HepG2 (cell line): Measurements from ENCODE around the gene PCNP. TPM values are rescaled to one million over a fixed set of nuclear protein-coding genes. Genes with fewer than 3 reads are reported as not detected.

Experiments
- ATAC-seq: fragments of 200-7000 bp; cut with Tn5 transposase; 3 replicates; pipeline ENCODE4 v1.9.1; 2020; ENCODE audit warnings: mild to moderate bottlenecking, moderate library complexity
- BruUV-seq: library from RNA; stranded (reverse); fragments of 400-500 nt; replicated peaks from 2 replicates; lab custom pipeline; 2021; lab: Mats Ljungman, UMichigan
- CTCF ChIA-PET: fragments of 300-600 bp; formaldehyde crosslinking; extraction: SDS; loops from one replicate; lab custom pipeline; 2021; ENCODE audit warnings: low total read pairs, inconsistent platforms, low intra/inter-chr PET ratio; lab: Yijun Ruan, JAX
- POLR2A ChIA-PET: fragments of 350-600 bp; sonication (Branson Sonifier 250); formaldehyde crosslinking; loops from one replicate; lab custom pipeline; 2020; ENCODE audit warnings: antibody characterized with exemption, inconsistent platforms; lab: Yijun Ruan, JAX
- DNase-seq: peaks from one replicate; pipeline ENCODE4 v3.0.0-alpha.2; 2015; ENCODE audit warnings: low spot score
- FAIRE-seq: peaks from 3 replicates; lab custom pipeline; 2011; peaks lifted over from hg19 to GRCh38; lab: Jason Lieb, UNC
- H2AFZ ChIP-seq: one replicate; pipeline ENCODE4 v1.6.1; 2011; ENCODE audit warnings: low read length, inconsistent platforms
- H3K27ac ChIP-seq: fragments of 300-600 bp; 3 replicates; pipeline ENCODE4 v1.8.0; 2011; ENCODE audit warnings: mixed run types, mild to moderate bottlenecking, mixed read lengths, low read length, inconsistent platforms; ENCODE audit not compliant: insufficient read depth; ENCODE audit errors: extremely low read length
- H3K27me3 ChIP-seq, 2 experiments: fragments of 200-600 bp in 1 of 2; 2 replicates in 1 of 2; 3 replicates in 1 of 2; pipeline versions ENCODE4 v1.6.0 to v1.8.0; 2011; ENCODE audit warnings: low read length in 2 of 2, mild to moderate bottlenecking in 2 of 2, moderate library complexity in 2 of 2, inconsistent platforms in 1 of 2; ENCODE audit not compliant: insufficient read depth in 2 of 2, control insufficient read depth in 1 of 2
- H3K36me3 ChIP-seq, 2 experiments: fragments of 200-600 bp in 1 of 2; replicated peaks in 1 of 2; 2 replicates in 1 of 2; 3 replicates in 1 of 2; pipeline versions ENCODE4 v1.5.1 to v1.8.0; 2011; ENCODE audit warnings: low read length in 2 of 2, inconsistent platforms in 1 of 2; ENCODE audit not compliant: insufficient read depth in 2 of 2, control insufficient read depth in 1 of 2
- H3K4me1 ChIP-seq: 2 replicates; pipeline ENCODE4 v1.5.1; 2012; ENCODE audit warnings: low read length, inconsistent platforms; ENCODE audit not compliant: insufficient read depth
- H3K4me2 ChIP-seq: 2 replicates; pipeline ENCODE4 v1.6.0; 2011; ENCODE audit warnings: low read depth, low read length, inconsistent platforms
- H3K4me3 ChIP-seq, 3 experiments: fragments of 200-600 bp in 1 of 3; sonication (generic), shearing (Covaris generic) in 1 of 3; replicated peaks in 1 of 3; 2 replicates each; pipeline ENCODE4 v1.5.1; 2011 to 2016; ENCODE audit warnings: low read length in 3 of 3, inconsistent platforms in 2 of 3, low read depth in 2 of 3, mild to moderate bottlenecking in 2 of 3, control low read depth in 1 of 3, mixed read lengths in 1 of 3; ENCODE audit not compliant: insufficient read depth in 1 of 3
- H3K79me2 ChIP-seq: one replicate; pipeline ENCODE4 v1.6.1; 2011; ENCODE audit warnings: low read length, inconsistent platforms; ENCODE audit not compliant: insufficient read depth
- H3K9ac ChIP-seq: 2 replicates; pipeline ENCODE4 v1.6.0; 2011; ENCODE audit warnings: mild to moderate bottlenecking, low read depth, low read length, inconsistent platforms; ENCODE audit not compliant: insufficient read depth
- H3K9me3 ChIP-seq: 2 replicates; pipeline ENCODE4 v1.5.1; 2012; ENCODE audit warnings: mild to moderate bottlenecking, low read length
- H4K20me1 ChIP-seq: 2 replicates; pipeline ENCODE4 v1.6.0; 2011; ENCODE audit warnings: inconsistent platforms, mild to moderate bottlenecking, low read length, moderate library complexity; ENCODE audit not compliant: insufficient read depth
- AGO2 ChIP-seq: fragments of 200-400 bp; formaldehyde crosslinking; optimal IDR thresholded peaks from 2 replicates; pipeline ENCODE3; 2017; ENCODE audit warnings: mild to moderate bottlenecking, low read depth, low read length, moderate library complexity
- BATF2 ChIP-seq: sonication (generic); formaldehyde crosslinking; IDR thresholded peaks from 2 replicates; pipeline ENCODE4 v1.8.0; 2022; ENCODE audit warnings: mild to moderate bottlenecking, missing genetic modification reagents, moderate library complexity
- EP300 ChIP-seq, 3 experiments: sonication (generic) in 1 of 3; formaldehyde crosslinking in 1 of 3; IDR thresholded peaks; 2 replicates each; pipeline versions ENCODE4 v1.5.1 to v1.6.1; 2011 to 2020; ENCODE audit warnings: low read depth in 2 of 3, low read length in 2 of 3, borderline replicate concordance in 1 of 3, improper control_type of control experiment in 1 of 3, mild to moderate bottlenecking in 1 of 3, missing genetic modification reagents in 1 of 3, moderate library complexity in 1 of 3
- IRF1 ChIP-seq: sonication (generic); formaldehyde crosslinking; IDR thresholded peaks from 2 replicates; pipeline ENCODE4 v1.4.0; 2020; ENCODE audit warnings: low read depth, mild to moderate bottlenecking, missing genetic modification reagents
- MATR3 ChIP-seq: sonication (generic); formaldehyde crosslinking; IDR thresholded peaks from 2 replicates; pipeline ENCODE4 v1.4.0; 2020; ENCODE audit warnings: missing genetic modification reagents
- PRDM10 ChIP-seq: sonication (generic); formaldehyde crosslinking; IDR thresholded peaks from 2 replicates; pipeline ENCODE4 v1.4.0; 2020; ENCODE audit warnings: low read depth, missing genetic modification reagents
- SOX6 ChIP-seq, 2 experiments: fragments of 450-650 bp in 1 of 2; sonication (generic) in 1 of 2; formaldehyde crosslinking in 1 of 2; IDR thresholded peaks; 2 replicates each; pipeline versions ENCODE4 v1.4.0 to v1.6.1; 2017 to 2020; ENCODE audit warnings: antibody characterized with exemption in 1 of 2, mild to moderate bottlenecking in 1 of 2, missing genetic modification reagents in 1 of 2
- ZNF512 ChIP-seq: sonication (generic); formaldehyde crosslinking; IDR thresholded peaks from 2 replicates; pipeline ENCODE4 v1.4.0; 2020; ENCODE audit warnings: mild to moderate bottlenecking, missing genetic modification reagents
- ZNF564 ChIP-seq: sonication (generic); formaldehyde crosslinking; IDR thresholded peaks from 2 replicates; pipeline ENCODE4 v1.8.1; 2023; ENCODE audit warnings: mild to moderate bottlenecking, missing genetic modification reagents
- ZNF737 ChIP-seq: sonication (generic); formaldehyde crosslinking; IDR thresholded peaks from 2 replicates; pipeline ENCODE4 v1.5.0; 2020; ENCODE audit warnings: missing genetic modification reagents, mild to moderate bottlenecking, borderline replicate concordance
- WGBS: methylation state at CpG from one replicate; pipeline ENCODE4 v1.1.6; 2017; ENCODE audit warnings: low lambda C conversion rate; 5-methylcytosine and 5-hydroxymethylcytosine counted together
- in situ Hi-C: cut with HindIII; loops from 2 replicates; pipeline ENCODE4 v1.10.0; 2017; ENCODE audit warnings: low pct_unique_long_range_greater_than_20kb; ENCODE audit not compliant: extremely low pct_ligation_motif_present
- intact Hi-C: fragments of 100-400 bp; cut with micrococcal nuclease; formaldehyde crosslinking; loops from one replicate; pipeline ENCODE4 v1.10.0; 2022; ENCODE audit not compliant: unreplicated experiment
- polyA plus RNA-seq, 8 experiments: library from polyadenylated mRNA; depleted of rRNA in 3 of 8; stranded (reverse) in 7 of 8; unstranded in 1 of 8; fragments of >200 nt; fragmentation: Illumina TruSeq in 4 of 8; extraction: Trizol in 4 of 8; gene quantifications; 2 replicates each; pipeline versions ENCODE4 v1.2.1 to v1.2.3, GENCODE V29; 2011 to 2016; ENCODE audit warnings: low read depth in 4 of 8, missing spikeins in 1 of 8, mixed read lengths in 1 of 8; ENCODE audit not compliant: insufficient read depth in 1 of 8
- total RNA-seq, 5 experiments: library from RNA; depleted of rRNA; stranded (reverse); fragments of >200 nt; fragmentation: Illumina TruSeq; extraction: Trizol; gene quantifications; 2 replicates each; pipeline ENCODE4 v1.2.3, GENCODE V29; 2016; ENCODE audit warnings: low read depth in 1 of 5

Gene PCNP
- total and polyA plus RNA-seq, 2 of the 13 experiments (the other 11 are each of a cell fraction or from before 2014, with no cell fraction given): 44.1 to 78.2 TPM

GRCh38 chr3:101639280-101639963 lies 65.4 kb downstream of the PCNP start:
- Histone ChIP-seq H3K79me2 (no peaks in the 10 kb centered on the region), H3K36me3 (no peaks in the 10 kb centered on the region), H2AFZ (no peak overlapping the region), H3K4me3 (no peak overlapping the region), H3K9ac (no peak overlapping the region), H3K4me1 (peaks cover 18% of the 10 kb centered on the region; the same call in 1 of the 2 replicates), H3K27me3 (peaks cover 0 to 11% of the 10 kb centered on the region in 2 experiments; a peak in 3 of 5 replicates), H4K20me1 (no peaks in the 10 kb centered on the region), H3K4me2 (no peak overlapping the region), H3K27ac (no peak overlapping the region), H3K9me3 (no peaks in the 10 kb centered on the region)
- ATAC-seq: no peak
- DNase-seq: no peak
- 70% methylated on average over 17 of the region's 18 CpGs for WGBS
- no TSS peak for BruUV-seq
- intact Hi-C loops (loop anchor here (5.0 to 10.0 kb wide), 3 partner anchors 125 to 427 kb away; partner anchors contain the start of gene SENP7), in situ Hi-C loops (loop anchor here (5.0 to 25.0 kb wide), 3 partner anchors 67 to 577 kb away; partner anchors contain the start of gene PCNP)
- POLR2A ChIA-PET: no interaction called here
- TF ChIP-seq ZNF564 (CRISPR knock-in tag): no peak
- no peak for TF ChIP-seq MATR3 (CRISPR knock-in tag)
- TF ChIP-seq IRF1: no peak
- no peak for TF ChIP-seq SOX6 (IDR thresholded peaks at IDR 0.05)
- TF ChIP-seq SOX6 (CRISPR knock-in tag; IDR thresholded peaks at IDR 0.05): no peak
- no peak for TF ChIP-seq AGO2
- TF ChIP-seq BATF2 (CRISPR knock-in tag): no peak
- no peak for TF ChIP-seq PRDM10
- TF ChIP-seq EP300 (IDR thresholded peaks at IDR 0.05; ENCODE audit: low read depth in 2 of 2, low read length in 2 of 2): no peak
- no peak for TF ChIP-seq EP300 (CRISPR knock-in tag; IDR thresholded peaks at IDR 0.05; ENCODE audit: borderline replicate concordance)
- TF ChIP-seq ZNF512: no peak
- no peak for TF ChIP-seq ZNF737
- no peak for FAIRE-seq
- CTCF ChIA-PET: no interaction called here
